ENCODE measurements around the gene NDUFB2.
"Not testable (repeated sequence)": the region's sequence is repeated elsewhere in the genome, so short reads cannot be mapped to it uniquely, and the experiment has no call there.

The NDUFB2 gene

DNA sequence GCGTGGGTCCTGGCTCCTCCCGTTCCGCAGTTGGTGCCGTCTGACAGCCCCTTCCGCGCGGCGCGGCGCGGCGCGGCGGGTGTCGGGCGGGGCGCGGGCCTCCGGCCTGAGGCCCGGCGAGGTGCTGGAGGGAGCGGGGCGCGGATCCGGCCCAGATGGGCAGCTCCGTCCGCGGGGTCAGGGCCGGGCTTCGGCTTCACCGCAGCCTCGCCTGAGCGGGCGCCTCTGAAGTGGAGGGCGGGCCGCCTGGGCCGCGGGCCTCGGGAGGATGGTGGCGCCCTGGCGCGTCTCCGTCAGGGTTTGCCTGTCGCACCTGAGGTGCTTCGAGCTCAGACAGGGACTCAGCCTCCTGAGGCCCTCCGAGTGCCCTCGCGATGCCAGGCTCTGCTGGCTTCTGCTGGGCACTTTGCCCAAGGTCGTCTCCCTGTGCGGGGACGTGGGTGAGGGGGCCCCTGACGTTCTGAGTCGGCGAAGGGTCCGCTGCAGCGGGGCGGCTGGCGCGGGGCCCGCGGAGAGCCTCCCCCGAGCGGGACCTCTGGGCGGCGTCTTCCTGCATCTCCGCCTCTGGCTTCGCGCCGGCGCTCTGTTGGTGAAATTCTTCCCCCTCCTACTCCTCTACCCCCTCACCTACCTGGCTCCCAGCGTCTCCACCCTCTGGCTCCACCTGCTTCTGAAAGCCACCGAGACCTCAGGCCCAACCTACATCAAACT is 23.3 kb upstream of the NDUFB2 start:
- no peak for DNase-seq

DNA sequence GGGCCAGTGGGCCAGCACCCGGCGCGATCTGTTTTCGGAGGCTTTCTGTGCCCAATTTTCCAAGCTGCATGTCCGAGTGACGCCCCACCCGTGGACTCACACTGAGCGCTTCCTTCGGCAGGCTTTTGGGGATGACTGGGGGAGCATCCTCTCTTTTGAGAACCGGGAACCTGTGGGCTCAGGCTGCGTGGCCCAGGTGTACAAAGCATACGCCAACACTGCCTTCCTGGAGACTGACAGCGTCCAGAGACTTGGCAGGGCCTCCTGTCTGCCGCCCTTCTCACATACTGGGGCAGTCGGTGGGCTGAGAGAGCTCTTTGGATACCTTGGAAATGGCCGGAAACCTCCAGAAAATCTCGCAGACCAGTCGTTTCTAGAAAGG is 22.7 kb upstream of the NDUFB2 start:
- no peak for DNase-seq

DNA sequence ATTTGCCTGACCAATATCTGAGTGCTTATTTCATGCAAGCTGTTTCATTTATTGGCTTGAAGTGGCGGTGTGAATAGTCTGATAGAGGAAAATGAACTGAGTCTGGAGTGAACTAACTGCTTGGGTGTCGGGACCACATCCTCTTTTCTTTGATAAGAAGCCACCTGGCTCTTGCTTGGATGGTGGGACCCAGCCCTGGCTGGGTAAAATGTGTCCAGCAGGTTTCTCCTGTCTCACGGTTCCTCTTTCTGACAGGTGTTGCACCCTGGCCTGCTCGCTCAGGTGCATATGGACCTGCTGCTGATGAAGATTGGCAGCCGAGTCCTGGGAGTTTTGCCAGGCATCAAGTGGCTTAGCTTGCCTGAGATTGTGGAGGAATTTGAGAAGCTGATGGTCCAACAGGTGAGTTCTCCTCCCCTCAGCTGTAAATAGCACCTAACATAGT is 22.1 kb upstream of the NDUFB2 start:
- DNase-seq: no peak

DNA sequence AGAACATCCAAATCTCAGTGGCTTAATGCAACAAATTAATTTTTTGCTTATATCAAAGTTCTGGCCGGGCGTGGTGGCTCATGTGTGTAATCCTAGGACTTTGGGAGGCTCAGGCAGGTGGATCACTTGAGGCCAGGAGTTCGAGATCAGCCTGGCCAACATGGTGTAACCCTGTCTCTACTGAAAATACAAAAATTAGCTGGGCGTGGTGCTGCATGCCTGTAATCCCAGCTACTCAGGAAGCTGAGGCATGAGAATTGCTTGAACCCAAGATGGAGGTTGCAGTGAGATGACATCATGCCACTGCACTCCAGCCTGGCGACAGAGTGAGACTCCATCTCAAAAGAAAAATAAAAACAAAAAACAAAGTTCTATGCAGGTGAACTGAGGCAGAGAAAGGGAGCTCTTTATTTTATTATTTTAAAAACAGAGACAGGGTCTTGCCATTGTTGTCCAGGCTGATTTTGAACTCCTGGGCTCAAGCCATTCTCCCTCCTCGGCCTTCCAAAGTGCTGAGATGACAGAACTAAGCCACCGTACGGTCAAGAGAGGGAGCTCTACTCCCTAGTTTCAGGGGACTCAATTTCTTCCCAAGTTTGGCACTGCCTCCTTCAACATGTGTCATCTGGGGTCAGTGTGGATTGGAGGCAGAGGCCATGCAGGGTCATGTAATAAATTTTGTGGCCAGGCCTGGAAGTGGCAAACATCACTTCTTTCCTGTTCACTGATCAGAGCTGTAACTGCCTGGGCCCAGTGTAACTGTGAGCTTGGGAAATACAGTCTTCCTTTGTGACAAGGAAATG is 21.4 kb upstream of the NDUFB2 start:
- no peak for DNase-seq

DNA sequence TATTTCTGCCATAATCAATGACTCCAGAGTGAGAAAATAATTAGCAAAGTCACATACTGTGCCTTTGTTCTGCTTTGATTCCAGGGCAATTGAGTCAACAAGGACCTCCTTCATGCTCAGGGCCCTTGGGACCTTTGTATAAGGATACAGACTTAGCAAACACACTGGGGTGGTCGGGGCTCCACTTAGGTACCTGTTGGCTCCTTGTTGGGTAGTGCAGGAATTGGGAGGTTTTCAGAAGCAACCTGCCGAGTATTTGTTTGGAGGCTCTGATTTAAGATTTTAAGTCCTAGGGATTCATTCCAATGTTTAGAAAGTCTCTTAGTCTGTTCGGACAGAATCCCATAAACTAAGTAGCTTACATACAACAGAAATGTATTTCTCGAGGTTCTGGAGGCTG is 20.8 kb upstream of the NDUFB2 start:
- DNase-seq: no peak

DNA sequence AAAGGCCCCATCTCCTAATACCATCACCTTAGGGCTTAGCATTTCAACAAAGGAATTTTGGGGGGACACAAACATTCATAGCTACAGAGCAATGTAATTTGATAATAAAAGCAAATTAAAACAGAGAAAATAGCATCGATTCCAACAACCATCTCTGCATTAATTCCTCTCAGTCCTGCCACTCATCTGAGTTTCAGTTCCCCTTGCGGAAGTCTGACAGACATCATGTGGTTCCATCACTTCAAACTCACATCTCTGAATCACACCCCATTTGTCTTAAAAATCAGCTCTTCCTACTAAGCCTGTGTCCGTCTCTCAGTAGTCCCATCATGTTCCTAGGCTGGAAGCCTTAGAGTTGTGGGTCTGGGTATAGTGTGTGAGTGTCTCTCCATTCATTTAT is 20.2 kb upstream of the NDUFB2 start:
- DNase-seq: no peak

DNA sequence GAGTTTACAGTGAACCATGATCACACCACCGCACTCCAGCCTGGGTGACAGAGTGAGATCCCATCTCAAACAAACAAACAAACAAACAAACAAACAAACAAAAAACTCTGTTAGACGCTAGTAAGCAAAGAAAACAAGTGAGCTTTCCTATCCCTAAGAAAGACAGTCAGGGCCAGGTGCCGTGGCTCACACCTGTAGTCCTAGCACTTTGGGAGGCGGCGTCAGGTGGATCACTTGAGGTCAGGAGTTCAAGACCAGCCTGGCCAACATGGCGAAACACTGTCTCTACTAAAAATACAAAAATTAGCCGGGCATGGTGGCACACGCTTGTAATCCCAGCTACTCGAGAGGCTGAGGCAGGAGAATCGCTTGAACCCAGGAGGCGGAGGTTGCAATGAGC is 19.6 kb upstream of the NDUFB2 start:
- DNase-seq: not testable (repeated sequence)

DNA sequence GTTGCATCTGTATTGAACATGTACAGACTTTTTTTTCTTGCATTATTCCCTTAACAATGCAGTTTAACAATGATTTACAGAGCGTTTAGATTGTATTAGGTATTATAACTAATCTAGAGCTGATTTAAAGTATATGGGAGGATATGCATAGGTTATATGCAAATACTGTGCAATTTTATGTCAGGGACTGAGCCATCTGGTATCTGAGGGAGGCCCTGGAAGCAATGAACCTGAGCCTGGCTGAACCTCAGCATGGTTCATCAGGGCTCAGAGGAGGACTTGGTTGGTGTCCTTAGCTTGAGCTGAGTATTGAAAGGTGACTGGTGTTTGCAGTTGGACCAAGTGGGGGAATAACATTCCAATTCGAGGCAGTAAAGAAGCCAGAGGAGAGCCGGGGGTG is 19.0 kb upstream of the NDUFB2 start:
- DNase-seq: no peak

DNA sequence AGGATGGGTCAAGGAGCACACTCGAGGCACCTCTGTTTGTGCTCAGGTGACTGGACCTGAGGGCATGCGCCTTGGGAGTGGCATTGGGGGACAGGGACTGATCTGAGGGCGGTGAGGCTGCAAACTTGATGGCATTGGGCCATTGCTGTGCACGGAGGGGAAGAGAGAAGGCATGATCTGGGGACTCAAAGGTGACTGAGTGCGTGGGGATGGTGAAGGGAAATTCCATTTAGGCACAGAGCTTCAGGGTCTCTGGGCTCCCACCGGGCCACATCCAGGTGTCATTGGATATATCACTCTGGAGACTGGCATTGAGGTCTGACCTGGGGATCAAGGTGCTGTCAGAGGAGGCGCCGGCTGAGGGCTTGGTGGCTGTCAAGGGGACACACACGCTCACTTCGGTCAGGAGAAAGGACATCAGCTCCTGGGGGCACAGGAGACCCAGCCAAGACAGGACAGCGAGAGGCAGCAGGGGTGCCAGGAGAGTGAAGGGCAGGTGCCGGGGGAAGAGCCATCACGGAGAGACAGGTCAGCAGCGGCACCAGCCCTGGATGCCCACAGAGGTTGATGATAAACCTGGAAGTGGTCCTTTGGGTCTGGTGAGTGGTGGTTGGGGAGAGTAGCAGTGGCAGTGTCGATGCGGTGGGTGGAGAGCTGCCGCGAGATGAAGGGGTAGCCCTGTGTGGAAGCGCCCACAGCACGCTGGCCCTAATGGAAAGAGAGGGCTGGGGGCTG is 18.3 kb upstream of the NDUFB2 start:
- no peak for DNase-seq

DNA sequence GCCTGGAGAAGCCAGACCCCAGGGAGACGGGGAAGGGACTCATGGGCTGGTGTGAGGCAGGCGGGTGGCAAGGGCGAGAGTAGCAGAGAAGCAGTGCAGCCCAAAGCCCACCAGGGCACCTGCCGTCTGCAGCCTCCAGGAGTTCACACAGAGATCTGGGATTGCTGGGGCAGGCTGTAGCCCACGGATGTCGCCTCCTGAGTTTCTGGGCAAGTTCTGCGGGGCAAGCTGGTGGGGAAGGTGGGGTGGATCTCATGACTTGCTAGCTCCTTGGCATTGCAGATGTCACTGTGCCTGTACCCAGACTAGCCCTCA is 17.7 kb upstream of the NDUFB2 start:
- DNase-seq: no peak

DNA sequence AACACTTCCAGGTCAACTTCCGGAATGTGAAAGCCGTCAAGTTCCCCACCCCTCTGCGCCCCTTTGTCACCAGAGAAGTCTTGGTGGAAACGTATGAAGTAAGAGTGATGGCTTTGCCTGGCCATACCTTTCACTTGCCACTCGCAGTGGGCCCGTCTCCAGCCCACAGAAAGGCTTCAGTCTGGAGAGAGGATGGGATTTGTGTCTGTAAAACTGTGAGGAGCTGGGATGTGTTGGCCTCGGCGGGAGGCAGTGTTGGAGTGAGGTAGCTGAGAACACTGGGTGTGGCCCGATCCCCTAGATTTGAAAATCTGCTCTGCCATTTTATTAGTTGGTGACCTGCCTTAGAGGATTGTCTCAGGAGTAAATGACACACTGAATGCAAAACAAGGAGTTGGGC is 17.3 kb upstream of the NDUFB2 start:
- no peak for DNase-seq

DNA sequence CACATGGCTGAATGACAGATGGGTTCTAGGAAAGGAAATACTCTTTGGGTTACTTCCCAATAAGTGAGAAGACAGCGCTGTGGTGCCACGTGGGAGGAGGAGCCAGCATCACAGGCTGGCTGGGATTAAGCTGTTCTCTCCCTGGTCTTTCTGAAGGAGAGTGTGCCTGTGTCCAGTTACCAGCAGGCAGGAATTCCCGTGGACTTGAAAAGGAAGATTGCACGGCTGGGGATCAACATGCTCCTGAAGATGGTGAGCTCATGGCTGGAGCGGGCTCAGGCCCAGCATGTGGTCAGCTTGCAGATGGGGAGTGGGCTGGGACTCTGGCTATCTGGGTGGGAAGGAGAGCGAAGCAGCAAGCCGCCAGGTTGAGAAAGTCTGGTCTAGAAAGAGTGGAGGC is 15.6 kb upstream of the NDUFB2 start:
- DNase-seq: no peak

DNA sequence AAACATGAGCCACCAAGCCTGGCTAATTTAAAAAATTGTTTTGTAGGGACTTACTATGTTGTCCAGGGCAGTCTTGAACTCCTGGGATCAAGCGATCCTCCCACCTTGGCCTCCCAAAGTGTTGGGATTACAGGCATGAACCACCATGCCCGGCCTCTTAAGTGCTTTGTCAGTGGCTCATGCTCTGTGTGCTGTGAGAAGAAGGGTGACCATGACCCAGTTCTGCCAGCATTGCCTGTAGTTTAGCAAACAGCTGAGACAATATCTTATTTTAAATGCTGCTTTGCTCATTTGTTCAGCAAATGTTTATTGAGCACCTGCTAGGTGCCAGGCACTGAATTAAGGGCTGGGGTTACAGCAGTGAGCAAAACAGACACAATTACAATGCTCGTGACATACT is 14.7 kb upstream of the NDUFB2 start:
- DNase-seq: no peak

DNA sequence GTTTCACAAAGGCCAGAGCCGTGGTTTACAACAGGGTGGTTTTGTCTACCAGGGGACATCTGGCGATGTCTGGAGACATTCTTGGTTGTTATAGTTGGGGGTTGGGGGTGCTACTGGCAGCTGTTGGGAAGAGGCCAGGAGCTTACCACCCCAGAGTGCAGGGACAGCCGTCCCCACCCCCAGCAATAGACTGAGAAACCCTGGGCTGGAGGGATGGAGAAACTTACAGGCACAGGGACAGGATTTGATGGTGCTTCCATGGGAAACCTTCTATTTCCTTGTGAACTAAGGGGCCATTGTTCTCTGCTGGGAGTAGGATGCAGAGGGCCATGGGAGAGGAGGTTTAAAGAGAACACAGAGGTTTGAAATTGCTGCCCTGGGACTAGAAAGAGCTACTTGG is 12.9 kb upstream of the NDUFB2 start:
- DNase-seq: no peak

DNA sequence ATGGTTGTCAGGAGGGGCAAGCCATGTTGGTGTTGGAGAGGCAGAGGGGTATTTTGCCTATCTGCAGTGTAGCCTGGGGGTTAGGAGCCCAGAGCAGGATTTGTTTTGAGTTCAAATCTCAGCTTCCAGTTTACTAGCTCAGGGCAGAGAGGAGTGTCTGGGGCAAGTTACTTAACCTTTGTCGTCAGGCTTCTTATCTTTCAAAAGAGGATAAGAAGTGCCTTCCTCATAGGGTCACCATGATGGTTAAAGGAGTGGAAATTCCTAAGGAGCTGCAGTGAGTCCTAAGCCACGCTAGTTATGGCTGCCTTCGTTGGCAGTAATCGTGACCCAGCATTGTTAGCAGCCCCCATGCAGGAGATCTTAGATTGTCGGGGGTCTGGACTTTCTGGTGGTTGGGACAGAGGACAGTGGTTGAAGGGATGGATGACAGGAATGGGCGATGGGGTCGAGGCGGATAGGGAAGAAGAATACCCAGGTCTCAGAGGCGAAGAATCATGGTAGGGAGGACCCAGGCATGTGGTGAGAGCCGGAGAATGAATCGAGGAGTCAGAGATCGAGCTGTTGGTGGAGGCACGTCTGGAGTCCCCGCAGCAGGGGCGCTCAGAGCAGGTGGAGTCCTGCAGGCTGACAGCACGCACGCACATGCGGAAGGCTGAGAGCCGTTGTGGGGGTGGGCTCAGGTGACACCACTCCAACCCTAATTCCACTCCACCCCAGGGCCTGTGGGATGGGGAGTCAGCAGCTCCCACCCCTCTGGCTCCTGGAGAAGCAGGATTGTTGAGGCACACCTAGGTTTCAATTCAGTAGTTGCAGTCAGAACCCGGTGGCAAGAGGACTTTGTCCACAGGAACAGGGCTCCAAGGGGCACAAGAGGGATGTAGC is 12.2 kb upstream of the NDUFB2 start:
- DNase-seq: no peak

DNA sequence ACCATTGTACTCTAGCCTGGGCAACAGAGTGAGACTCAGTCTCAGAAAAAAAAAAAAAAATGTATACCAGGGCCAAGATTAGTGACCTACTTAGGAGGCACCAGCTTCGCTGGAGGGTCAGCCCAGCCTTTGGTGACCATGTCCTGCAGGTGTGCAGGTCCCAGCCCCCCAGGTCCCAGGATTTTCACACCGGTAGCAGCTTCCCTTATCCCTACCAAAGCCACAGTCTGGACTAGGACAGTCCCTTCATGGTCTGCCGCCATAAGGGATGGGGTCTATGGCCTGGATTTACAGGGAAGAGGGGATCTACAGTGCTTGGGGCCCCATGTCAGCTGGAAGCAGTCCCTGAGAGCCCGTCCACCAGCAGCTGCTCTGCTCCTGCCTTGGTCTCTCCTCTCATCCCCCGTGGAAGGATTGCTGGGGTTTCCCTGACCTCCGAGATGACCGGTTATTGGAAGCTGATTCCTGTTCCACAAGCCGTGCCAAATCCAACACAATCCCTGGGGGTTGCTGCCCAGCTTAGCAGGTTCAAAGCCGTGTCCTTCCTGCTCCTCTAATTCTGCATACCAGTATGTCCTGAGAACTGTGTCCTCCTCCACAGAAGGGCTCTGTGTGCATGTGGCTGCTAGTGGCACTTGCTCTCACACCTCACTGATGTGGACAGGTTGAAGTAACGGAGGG is 11.0 kb upstream of the NDUFB2 start:
- no peak for DNase-seq

DNA sequence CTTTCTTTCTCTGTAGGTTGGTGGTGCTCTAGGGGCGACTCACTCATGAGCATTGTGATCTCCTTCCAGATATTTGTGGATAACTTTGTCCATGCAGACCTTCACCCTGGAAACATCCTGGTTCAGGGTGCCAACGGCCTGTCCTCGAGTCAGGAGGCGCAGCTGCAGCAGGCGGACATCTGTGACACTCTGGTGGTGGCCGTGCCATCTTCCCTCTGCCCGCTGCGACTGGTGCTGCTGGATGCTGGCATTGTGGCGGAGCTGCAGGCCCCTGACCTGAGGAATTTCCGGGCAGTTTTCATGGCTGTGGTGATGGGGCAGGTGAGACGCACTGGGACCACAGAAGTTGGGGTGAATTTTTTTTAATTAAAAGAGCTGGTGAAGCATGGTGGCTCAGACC is 9.6 kb upstream of the NDUFB2 start:
- no peak for DNase-seq

DNA sequence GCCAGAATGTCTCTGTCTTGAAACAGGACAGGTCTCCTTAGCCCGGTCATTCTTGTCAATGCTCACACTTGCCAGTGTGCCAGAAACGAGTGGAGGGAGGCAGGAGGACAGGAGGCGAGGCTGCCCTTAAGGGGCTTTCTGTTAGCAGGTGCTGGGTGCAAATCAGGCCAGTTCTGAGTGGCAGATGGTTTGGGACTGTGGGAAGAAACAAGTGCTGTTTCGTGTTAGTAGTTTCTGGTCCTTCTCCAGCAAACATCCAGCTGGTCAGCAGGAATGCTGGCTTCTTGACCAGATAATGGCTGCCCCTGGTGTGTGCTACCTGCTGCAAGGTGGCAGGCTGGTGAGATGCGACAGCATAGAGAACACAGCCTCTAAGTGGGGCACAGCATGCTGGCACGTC is 8.2 kb upstream of the NDUFB2 start:
- DNase-seq: no peak

DNA sequence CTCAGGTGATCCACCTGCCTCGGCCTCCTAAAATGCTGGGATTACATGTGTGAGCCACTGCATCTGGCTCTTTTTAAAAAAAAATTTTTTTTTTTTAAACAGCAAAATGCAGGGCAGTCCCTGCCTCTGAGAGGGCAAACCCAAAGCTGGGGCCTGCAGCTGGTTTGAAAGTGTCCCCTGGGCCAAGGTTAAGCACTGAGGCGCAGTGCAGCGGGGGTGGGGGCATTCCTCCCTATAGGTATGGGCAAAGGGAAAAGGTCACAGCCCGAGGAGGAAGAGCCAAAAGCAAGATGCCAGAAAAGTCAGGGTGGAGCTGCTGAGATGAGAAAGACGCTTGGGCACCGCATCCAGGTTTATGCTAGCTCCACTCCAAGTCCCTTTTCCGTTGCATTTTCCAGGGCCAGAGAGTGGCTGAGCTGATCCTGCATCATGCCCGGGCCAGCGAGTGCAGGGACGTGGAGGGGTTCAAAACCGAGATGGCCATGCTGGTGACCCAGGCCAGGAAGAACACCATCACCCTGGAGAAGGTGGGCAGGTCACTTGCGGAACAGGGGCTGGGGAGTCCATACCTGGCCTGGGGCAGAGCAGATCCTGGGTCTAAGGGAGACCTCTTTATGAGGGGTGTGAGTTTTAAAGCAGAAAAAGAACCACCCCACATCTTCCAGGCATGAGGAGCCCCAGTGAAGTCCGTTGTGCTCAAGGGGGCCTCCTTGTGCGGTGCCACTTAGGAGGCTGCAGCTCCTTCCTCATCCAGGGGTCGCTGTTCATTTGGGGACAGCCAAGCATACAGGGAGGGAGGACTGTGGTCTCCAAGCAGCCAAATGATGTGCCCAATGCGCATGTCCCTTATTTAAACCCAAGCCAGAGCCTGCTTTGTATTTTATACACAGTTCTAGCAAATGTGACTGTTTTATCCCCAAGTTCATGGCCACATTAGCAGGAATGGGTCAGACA is 7.0 kb upstream of the NDUFB2 start:
- DNase-seq: no peak

DNA sequence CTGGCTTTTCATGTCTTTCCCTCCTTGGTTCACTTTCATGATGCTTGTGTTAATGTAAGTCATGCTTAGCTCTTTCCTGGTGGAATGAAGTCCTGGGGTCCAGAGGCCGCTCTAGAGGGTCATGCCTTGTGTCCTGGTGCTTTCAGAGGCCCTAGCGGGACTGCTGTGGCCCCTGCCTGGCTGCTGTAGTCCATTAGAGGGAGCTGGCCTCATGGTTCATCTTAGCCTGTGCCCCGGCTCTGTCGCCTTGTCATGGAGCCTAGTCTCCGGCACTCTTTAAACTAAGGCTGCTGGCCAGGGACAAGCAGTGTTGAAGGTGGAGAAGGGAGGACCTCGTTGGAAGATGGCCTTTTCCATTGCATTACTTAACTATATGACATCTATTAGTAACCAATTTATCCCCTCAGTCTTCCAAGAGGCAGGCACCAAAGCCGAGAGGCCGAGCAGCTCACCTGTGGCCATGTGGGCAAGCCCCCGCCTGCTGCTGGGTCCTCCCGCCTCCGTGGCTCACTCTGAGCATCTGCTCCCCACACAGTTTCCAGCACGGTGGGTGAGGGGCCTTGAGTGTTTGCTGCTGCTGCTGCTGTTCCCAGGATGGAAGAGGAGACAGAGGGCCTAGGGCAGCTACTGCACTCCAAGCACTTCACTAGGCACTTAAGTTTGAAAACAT is 5.0 kb upstream of the NDUFB2 start:
- DNase-seq: no peak

DNA sequence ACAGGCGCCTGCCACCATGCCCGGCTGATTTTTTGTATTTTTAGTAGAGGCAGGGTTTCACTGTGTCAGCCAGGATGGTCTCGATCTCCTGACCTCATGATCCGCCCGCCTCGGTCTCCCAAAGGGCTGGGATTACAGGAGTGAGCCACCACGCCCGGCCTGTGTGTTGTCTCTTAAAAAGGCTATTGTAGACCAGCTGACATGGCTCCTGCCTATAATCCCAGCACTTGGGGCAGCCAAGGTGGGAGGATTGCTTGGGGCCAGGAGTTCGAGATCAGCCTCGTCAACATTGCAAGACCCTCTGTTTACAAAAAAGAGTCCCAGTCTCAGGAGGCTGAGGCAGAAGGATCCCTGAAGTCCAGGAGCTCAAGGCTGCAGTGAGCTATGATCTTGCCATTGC is 2.7 kb upstream of the NDUFB2 start:
- DNase-seq: not testable (repeated sequence)
